RWPE1 (cell line): ENCODE data around the gene PNO1.

Source experiments
- CTCF ChIA-PET: fragments of 350-600 bp; sonication (Branson Sonifier 250); formaldehyde crosslinking; extraction: SDS; loops from one replicate; lab custom pipeline; 2021; lab: Yijun Ruan, JAX
- POLR2A ChIA-PET: fragments of 400-600 bp; formaldehyde crosslinking; extraction: SDS; loops from one replicate; lab custom pipeline; 2020; ENCODE audit warnings: antibody characterized with exemption; ENCODE audit not compliant: low non-redundant PET; lab: Yijun Ruan, JAX
- DNase-seq: peaks from one replicate; pipeline ENCODE4 v3.0.0; 2012; ENCODE audit warnings: low spot score
- H3K27ac ChIP-seq: fragments of 450-650 bp; 2 replicates; pipeline ENCODE4 v1.5.1; 2017
- CTCF ChIP-seq: fragments of 450-650 bp; conservative IDR thresholded peaks from 2 replicates; pipeline ENCODE4 v1.5.1; 2017; ENCODE audit warnings: low read depth, mild to moderate bottlenecking

The PNO1 gene

DNA sequence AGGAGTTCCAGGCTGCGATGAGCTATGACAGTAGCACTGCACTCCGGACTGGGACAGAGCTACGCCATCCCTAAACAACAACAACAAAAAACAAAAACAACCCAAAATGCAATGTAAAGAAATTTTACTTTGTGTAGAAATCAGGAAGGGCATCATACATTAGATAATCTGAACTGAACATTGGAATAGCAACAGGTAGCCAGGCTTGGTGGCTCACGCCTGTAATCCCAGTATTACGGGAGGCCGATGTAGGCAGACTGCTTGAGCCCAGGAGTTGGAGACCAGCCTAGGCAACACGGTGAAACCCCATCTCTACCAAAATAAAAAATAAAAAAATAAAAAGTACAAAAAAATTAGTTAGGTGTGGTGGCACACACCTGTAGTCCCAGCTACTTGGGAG is 2.1 kb upstream of the PNO1 start:
- no peak for DNase-seq
- no peak overlapping the region for H3K27ac ChIP-seq
- POLR2A ChIA-PET: no interaction called here
- CTCF ChIA-PET: interaction anchor here (0.6 kb wide), 2 partner anchors 40 to 1476 kb away, joined by 3 to 5 read pairs; no protein-coding TSS in a partner anchor
- no peak for TF ChIP-seq CTCF

DNA sequence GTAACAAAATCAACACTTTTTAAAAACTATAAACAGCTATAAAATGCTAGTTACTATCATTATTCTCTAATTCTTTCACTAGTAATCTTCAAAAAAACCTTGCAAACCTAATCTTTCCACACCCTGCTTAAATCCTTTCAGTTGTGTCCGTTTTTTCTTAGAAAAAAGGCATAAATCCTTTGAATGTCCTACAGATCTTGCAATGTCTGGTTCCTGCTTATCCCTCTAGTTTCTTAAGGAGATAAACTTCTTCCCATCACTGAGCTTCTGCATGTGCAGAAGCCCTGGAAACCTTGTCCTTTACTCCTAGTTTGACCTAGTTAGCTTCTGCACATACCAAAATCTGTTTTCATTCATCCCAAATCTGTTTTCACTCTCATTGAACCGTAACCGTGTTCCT is 1.3 kb upstream of the PNO1 start:
- no peak for DNase-seq
- POLR2A ChIA-PET: no interaction called here
- H3K27ac ChIP-seq: peak overlapping the region; percentile 94; the same call in 1 of the 2 replicates
- TF ChIP-seq CTCF: no peak
- CTCF ChIA-PET: interaction anchor here (0.6 kb wide), 3 partner anchors 39 to 1477 kb away, joined by 3 to 5 read pairs (median 3); no protein-coding TSS in a partner anchor

GRCh38 chr2:68157002-68157401 is 686 bp upstream of the PNO1 start:
- ChIA-PET POLR2A (no interaction called here), CTCF (no interaction called here)
- peak overlapping the region; percentile 94 for H3K27ac ChIP-seq
- TF ChIP-seq CTCF: no peak
- no peak for DNase-seq

- no peak for TF ChIP-seq CTCF
- peak overlapping the region; percentile 94 for H3K27ac ChIP-seq
- DNase-seq: no peak
- ChIA-PET CTCF (no interaction called here), POLR2A (no interaction called here)
These were observed 403 bp downstream of the PNO1 start for GRCh38 chr2:68158134-68158447.

DNA sequence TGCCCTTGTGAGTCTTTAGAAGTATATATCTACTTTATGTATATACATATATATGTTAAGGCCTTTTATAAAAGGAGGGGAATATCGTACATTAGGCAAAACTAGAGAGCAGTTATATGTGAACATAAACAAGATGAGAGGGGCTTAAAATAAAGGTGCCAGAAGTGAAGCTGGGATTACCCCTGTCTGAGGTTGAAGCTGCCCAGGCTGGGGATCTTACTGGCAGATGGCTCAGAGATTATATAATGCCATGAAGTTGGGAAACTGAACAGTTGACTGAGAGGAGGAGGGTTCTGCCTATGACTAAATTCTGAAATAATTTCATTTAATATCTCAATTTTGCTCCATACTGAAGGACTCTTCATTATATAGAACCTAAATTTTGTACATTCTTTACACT is 6.0 kb downstream of the PNO1 start:
- ChIA-PET POLR2A (no interaction called here), CTCF (interaction anchor here (0.7 kb wide), 1 partner anchor 1267 kb away, joined by 3 read pairs; no protein-coding TSS in a partner anchor)
- no peak overlapping the region for H3K27ac ChIP-seq
- no peak for DNase-seq
- TF ChIP-seq CTCF: no peak

GRCh38 chr2:68167186-68167585 is 9.5 kb downstream of the PNO1 start:
- TF ChIP-seq CTCF: no peak
- no peak overlapping the region for H3K27ac ChIP-seq
- no peak for DNase-seq
- CTCF ChIA-PET: interaction anchor here (0.6 kb wide), 1 partner anchor 108 kb away, joined by 4 read pairs; no protein-coding TSS in a partner anchor
- POLR2A ChIA-PET: no interaction called here

GRCh38 chr2:68169308-68169707 is 11.6 kb downstream of the PNO1 start:
- no peak for TF ChIP-seq CTCF
- POLR2A ChIA-PET: no interaction called here
- CTCF ChIA-PET: interaction anchor here (0.5 kb wide), 1 partner anchor 425 kb away, joined by 3 read pairs; no protein-coding TSS in a partner anchor
- H3K27ac ChIP-seq: no peak overlapping the region
- DNase-seq: no peak
